GM08714 (cell line): Measurements from ENCODE around the gene CDH24.
"Not testable (repeated sequence)": the region's sequence is repeated elsewhere in the genome, so short reads cannot be mapped to it uniquely, and the experiment has no call there.

Source experiments
- H3K4me3 ChIP-seq: fragments of 200-500 bp; sonication (Bioruptor generic); 2 replicates; pipeline ENCODE4 v1.5.1; 2014; ENCODE audit warnings: mild to moderate bottlenecking, low read length, inconsistent platforms
- ZNF274 ChIP-seq: IDR thresholded peaks from 2 replicates; pipeline ENCODE4 v1.6.1; 2012; ENCODE audit warnings: mild to moderate bottlenecking, low read depth, low read length

The CDH24 gene

GRCh38 chr14:23015618-23016017 lies 41.7 kb downstream of the CDH24 start:
- H3K4me3 ChIP-seq, result no peak overlapping the region
- TF ChIP-seq ZNF274, result no peak

DNA sequence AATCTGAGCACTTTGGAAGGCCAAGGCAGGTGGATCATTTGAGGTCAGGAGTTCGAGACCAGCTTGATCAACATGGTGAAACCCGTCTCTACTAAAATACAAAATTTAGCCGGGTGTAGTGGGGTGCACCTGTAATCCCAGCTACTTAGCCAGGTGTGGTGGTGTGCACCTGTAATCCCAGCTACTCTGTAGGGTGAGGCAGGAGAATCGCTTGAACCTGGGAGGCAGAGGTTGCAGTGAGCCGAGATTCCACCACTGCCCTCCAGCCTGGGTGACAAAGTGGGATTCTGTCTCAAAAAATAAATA lies 43.6 kb downstream of the CDH24 start:
- H3K4me3 ChIP-seq, result not testable (repeated sequence)

DNA sequence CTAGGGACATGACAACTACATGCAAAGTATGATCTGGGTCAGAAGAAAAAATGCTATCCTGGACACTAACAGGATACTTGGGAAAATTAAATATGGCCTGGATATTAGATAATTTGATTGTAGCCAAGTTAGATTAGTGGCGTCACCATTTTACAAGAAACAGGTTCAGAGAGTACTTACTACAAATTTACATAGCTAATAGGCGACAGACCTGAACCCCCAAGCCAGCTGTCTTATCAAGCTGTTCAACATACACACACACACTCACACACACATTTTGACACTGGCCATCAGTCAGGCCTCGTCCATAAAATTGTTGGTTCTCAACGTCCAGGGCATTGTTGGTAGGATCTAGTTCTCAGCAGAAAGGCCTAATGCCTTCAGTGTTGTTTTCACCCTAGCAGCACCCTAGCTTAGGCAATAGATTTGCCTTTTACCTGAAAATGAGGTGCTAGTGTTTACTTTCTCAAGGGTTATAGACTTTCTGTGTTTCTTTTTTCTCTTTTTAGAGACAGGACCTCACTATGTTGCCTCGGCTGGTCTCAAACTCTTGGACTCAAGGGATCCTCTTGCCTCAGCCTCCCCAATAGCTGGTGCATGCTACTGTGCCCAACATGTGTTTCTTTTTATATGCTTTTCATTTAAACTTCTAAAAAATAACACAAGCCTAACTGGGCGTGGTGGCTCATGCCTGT lies 44.1 kb downstream of the CDH24 start:
- no peak overlapping the region for H3K4me3 ChIP-seq
- no peak for TF ChIP-seq ZNF274

DNA sequence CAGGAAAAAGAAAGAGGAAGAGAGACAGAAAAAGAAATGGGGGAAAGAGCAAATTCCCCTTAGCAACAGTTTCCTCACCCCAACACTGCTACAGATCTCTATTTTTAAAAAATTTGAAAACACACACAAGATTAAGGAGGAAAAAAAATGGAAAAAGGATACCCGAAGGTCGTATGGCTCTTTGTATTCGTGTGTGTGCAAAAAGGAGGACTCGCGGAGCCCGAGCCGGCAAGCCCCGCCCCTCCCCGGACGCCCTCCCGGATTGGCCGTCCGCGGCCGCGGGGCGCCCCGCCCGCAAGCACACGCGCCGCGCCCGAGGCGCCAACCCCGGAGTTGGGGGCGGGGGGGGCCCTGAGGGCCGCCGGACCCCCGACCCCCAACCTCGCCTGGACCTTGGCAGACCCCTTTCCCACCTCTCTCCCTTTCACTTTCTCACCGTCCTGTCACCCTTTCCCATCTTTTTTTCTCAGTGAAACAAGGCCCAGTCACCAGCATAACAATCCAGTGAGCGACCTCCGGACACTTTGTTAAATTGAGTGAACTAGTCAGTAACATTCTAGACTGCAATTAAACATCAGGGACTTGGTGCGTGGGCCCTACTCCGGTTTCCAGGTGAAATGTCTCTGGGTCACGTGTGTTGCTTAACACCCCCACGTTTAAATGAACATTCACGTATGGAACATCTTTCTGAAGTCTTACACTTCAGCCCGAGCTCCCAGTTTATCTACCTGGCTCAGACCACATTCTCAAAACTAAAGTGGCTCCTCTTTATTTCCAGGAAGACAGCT lies 47.2 kb downstream of the CDH24 start, which contains the start of gene C14orf93:
C14orf93 (minus strand) TSS at position 205 of the 788 bp plus-strand sequence. CDS start 11,120 bp downstream, outside the sequence.
- H3K4me3 ChIP-seq, result peak within 1 kb of the TSS; percentile 55
- no peak for TF ChIP-seq ZNF274

GRCh38 chr14:23009483-23009938 lies 47.8 kb downstream of the CDH24 start:
- H3K4me3 ChIP-seq, result peak overlapping the region; percentile 55
- no peak for TF ChIP-seq ZNF274

GRCh38 chr14:23008831-23009230 lies 48.5 kb downstream of the CDH24 start:
- no peak overlapping the region; the same call in 1 of the 2 replicates for H3K4me3 ChIP-seq
- TF ChIP-seq ZNF274, result no peak

DNA sequence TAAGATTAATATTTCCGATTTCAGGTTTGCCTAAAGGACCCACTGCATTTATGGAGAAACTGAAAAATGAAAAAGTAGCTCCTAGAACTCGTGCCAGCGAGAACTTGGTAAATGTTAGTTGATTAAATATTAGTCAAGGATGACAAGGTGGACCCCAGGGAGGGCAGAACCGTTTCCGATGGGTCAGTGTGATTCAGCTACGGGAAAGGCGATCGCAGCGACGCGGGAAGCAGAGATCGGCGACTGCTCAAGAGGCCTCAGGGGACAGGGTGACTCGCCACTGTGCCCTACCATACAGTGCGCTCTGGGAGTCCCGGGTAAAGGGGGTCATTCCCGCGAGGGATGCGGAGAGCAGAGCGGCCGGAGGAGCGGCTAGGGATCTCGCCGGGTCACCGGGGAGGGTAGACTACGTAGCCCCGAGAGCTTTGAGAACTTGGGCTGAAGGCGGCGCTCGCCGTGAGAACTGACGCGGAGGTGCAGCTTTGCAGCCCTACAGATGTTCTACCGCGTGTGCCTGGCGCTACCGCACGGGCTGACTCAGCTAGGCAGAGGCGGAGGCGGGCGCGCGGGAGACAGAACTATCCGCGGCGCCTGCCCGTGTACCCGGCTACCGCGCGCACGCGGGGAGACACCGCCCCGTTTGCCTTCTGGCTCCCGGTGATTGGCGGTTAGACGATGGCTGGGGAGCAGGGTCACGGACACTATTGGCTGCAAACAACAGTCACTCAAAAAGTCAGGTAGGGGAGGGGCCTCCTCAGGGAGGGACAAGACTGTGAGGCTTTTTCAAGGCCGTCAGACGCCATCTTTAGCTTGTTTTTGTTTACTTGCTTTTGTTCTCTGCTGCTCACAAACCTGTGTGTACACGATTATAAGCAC lies 50.5 kb downstream of the CDH24 start:
- H3K4me3 ChIP-seq, result peak overlapping the region; percentile 71

GRCh38 chr14:23006188-23006534 lies 51.2 kb downstream of the CDH24 start:
- H3K4me3 ChIP-seq, result peak overlapping the region; percentile 71
- no peak for TF ChIP-seq ZNF274

More for the DNA sequence above, 50.5 kb downstream of the CDH24 start:
- TF ChIP-seq ZNF274, result no peak

- no peak overlapping the region for H3K4me3 ChIP-seq
- TF ChIP-seq ZNF274, result no peak
These were observed 51.7 kb downstream of the CDH24 start for GRCh38 chr14:23005451-23006187.

DNA sequence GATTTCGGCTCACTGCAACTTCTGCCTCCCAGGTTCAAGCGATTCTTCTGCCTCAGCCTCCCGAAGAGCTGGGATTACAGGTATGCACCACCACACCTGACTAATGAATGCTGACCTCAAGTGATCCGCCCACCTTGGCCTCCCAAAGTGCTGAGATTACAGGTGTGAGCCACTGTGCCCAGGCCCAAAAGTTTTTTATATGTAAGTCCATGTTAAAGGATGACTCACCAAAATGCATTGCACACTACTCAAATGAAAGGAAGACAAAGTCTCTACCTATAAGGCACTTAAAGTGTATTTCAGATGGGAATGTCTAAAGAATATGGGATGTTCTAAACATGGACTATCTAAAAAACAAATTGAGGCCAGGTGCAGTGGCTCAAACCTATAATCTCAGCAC lies 53.0 kb downstream of the CDH24 start:
- not testable (repeated sequence) for H3K4me3 ChIP-seq

- no peak for TF ChIP-seq ZNF274
- no peak overlapping the region for H3K4me3 ChIP-seq
These were observed 54.7 kb downstream of the CDH24 start for GRCh38 chr14:23002592-23002991.

- TF ChIP-seq ZNF274, result no peak
- no peak overlapping the region for H3K4me3 ChIP-seq
These were observed 56.5 kb downstream of the CDH24 start for GRCh38 chr14:23000860-23001259.

- no peak for TF ChIP-seq ZNF274
These were observed 58.8 kb downstream of the CDH24 start for GRCh38 chr14:22998329-22999012.

DNA sequence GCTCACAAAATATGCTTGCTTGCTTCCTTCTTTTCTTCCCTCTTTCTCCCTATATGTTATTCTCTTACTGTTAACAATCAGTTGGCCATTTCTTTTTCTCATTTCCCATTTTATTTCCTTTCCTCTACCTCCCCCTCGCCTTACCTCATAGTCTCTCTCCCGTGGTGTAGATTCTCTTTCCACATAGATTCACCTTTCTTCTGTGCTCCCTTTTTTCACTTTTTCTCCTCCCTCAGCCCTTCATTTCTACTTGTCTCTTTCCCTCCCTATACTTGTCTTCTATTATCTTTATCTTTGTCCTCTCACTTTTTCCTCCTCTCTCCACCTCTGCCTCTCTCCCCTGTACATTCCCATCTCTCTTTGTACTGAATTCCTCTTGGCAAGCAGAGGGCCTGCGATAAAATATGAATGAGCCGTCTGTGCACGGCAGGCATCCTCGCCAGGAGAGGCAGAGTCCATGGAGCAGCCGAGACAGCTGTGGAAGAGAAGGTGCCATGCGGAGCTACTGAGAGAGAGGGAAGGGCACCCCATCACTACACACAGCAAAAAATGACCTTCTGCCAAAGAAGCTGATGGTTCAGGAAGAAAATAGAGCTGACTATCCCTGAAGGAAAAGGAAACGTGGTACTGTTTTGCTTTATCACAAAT lies 59.5 kb downstream of the CDH24 start:
- TF ChIP-seq ZNF274, result no peak
- H3K4me3 ChIP-seq, result no peak overlapping the region

More at GRCh38 chr14:22998329-22999012, 58.8 kb downstream of the CDH24 start:
- H3K4me3 ChIP-seq, result no peak overlapping the region
